ENCODE data around the gene AKR7A2.

Gene AKR7A2
- 9.8 to 25.3 (median 12.0) reads per million in 3 experiments for total RNA-seq

DNA sequence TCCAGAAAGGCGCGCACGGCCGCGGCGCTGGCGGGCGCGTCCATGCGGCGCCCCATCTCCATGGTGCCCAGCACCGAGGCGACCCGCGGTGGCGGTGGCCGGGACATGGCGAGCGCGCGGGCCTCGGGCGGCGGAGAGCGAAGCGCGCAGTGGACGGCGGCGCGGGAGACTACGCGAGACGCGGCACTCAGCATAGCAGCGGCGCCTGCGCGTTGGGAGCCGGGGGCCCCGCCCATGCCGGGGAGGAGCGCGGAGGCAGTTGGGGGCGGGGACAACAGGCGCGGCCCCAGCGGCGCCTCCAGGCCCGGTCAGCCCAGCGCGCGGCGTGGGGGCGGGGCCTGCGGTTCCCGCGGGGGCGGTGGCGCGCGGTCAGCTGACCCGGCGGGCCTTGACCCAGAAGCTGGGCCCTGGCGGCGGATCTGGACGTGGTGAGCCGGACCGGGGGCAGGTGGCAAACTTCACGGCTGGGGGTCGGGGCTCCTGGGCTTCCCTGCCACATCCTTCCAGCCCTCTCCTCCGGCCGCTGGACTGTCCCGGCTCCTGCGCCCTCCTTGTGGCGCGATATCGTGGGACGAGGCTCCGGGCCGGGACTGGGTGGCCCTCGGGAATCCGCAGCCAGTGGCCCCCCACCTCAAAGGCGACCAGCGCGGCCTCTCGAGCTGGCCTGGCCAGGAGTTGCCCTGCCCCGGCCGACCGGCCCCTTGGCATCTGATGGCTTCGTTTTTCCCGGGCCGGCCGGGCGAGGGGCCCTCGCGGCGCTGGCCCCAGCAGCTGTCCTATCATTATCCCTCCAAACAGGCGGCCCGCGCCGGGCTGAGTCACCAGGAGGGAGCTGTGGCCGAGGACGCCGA, at the start of gene AKR7A2, which contains the start of gene SLC66A1:
TSS of gene AKR7A2 (minus strand) at position 214 of the 851 bp plus-strand sequence. CDS start at position 194, 20 bp downstream.
TSS of gene SLC66A1 (plus strand) at position 396 of the 851 bp plus-strand sequence. CDS start 5,352 bp downstream, outside the sequence.
- DNase-seq, result peak; percentile 79

DNA sequence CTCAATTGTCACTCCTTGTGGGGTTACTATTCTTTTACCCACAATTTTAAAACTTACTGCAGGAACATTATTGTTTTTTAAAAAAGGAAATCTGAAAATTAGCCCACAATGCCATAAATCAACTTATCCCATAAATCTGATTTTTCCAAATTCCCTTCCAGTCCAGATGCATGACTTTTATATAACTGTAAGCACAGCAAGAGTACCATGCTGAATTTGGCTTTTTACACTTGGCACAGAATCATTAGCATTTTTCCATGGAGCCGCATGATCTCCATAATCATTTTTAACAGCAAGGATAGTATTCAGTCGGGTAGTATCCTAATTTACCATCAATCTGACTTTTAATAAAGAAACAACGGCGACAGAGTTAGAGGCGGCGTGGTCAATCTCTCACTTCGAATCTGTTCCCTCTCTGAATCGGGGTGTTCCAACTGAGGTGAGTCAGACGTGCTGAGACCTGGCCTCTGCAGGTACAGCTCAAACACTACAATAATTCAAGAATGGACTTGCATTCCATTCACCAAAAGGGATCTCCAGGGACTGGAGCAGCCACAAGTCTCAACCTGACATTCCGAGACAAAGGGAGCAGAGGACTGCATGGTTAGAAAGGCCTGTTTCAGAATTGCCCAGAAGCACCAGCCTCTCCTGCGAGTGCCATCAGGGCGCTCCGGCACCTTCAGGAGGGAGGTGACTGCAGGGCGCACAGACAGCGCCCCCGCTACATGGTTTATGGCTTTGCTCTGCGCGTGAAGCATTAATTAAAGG, 49.1 kb upstream of the AKR7A2 start:
- DNase-seq, result no peak

DNA sequence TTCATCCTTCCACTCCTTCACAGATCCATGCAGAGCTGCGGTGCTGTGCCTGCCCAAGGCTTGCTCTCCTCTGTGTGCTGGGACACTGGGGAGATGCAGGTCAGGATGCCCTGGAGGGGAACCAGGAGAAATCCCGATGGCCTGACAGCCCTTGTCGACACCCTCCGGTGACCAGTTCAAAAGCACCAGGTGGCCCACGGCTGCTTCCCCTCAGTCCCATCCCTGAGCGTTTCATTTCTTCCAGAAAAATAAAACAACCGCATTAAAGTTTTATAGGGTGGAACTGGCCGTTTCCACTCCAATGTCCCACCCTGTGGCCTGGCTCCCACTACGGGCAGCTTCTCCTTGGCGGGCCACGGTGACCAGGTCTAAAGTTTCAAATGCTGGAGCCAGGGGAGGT, 48.5 kb upstream of the AKR7A2 start:
- DNase-seq, result no peak

DNA sequence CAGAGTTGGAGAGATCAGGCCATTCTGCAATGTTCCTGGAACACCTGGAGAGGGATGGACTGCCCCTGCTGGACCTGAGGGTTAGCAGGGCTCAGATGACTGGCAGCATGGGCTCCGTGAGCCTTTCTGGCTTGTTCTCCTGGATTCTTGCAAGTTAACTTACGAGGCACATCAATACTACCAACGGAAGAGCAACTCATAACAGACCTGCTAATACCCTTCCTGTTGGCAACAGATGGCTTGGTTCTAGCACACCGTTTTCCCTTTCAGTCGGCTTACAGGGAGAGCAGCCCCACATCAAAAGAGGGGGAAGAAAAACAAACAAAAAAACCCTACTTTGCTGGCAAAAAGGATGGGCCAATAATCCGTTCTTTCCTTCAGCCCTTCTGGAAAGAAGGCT, 48.1 kb upstream of the AKR7A2 start:
- DNase-seq, result no peak

DNA sequence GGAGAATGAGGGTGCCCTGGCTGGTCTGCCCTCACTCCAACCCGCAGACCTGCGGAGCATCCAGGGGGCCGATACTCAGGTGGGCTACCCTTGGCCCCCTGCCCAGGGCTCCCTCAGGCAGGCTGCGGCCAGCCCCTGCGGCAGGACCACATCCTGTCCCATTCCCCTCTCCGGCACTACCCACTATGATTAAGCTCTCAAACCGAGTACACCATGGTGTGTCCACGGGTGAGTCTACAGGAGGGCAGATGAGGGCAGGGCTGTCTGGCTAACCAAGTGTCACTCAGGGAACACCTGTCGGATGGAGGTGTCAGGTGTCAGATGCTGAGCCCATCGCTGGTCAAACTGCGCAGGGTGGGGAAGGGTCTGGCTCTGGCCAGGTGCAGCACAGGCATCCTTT, 47.4 kb upstream of the AKR7A2 start:
- no peak for DNase-seq

DNA sequence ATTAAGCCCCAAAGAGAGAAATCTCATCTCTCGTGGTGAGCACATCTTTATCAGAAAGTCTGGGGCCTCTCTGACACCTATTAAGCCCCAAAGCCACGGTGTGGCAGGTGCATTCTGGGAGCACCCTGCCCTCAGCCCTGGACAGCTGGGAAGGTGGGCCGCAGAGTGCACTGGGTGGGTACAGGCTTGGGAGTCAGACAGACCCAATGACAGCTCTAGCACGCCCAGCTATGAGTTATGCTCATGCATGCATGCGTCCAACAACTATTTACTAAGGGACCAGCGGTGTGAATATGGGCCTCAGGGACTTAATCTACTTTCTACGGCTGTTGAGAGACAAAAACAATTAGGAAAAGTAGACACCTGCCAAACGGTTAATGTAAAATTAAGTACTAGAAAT, 46.8 kb upstream of the AKR7A2 start:
- DNase-seq, result no peak

DNA sequence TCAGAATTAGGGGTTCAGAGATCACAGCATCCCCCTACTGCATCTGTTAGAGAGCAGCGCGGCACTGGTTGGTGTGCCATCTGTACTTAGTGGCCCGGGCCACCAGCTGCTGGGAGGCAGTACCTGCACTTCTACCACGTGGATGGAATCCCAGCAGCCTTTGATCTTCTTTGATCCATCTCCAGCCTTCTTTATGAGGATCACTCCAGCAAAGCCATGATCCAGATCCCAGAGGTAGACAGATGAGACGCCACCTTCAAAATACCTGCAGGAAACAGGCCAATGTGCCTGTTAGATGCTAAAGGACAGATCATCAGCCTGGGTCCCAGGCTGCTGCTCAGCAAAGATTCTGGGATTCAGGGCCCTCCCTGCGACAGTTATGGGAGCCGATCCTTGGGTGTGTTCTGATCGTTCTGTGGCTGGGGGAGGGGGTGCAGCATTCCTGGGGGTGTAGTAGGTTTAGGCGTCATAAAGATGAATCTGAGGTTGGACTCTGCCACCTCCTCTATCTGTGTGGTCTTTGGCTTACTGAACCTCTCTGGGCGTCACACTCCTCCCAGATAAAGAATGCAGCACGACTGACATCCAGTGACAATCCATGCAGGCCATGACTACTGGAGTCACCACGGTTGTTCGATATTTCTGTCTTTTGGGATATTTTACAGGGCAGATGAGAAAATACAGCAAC, 45.5 kb upstream of the AKR7A2 start:
- no peak for DNase-seq

DNA sequence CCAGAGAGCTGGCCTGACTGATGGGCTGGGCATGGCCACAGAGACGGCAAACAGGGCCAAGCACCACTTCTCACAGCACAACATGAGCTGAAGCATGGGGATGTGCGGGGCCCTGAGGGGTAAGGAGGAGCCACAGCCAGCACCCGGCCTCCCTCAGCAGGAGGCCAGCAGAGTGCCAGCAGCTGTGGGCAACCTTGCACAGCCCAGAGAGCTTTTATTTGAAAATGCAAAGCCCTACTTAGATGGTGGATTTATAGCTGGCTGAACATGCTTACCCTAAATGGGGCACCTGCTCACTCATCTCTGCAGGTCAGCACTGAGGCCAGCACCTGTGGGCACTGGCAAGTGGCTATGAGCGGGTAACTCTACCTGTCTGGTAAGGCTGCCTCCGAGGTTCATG, 44.3 kb upstream of the AKR7A2 start:
- no peak for DNase-seq

DNA sequence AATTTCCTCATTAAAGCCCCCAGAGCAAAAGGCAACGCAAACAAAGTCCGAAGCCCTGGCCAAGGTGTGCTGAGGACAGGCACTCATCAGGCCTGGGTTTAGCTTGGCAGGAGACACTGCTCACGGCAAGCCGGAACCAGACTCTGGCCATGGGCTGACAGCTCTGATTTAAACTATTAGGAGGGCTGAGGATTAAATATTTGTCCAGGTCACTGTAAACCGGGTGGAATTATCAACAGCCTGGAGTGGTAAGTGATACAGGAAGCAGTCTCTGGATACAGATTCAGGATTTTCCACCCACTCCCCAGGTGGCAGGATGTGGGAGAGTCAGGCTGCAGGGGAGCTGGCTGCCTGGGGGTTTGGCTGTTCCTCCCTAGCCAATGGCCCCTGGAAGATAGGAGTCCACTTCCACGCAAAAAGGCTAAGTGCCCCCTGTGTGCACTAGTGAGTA, 42.6 kb upstream of the AKR7A2 start:
- no peak for DNase-seq

DNA sequence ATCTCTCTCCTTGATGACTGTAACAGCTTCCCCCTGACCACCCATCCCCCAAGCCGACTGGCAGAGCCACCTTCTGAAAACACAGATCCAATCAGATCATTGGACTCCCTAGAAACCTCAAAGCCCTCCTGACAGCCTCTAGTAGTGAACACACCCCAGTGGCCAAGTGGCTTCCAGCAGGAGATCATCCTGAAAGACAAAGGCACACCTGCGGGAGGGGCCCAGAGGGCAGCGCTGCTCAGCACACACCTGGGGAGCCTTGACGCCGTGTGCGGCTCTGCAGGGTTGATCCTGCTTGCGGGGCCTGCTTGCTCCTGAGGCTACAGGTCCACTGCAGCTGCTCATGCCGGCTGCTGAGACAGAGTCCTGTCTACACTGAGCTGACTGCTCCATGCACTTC, 41.7 kb upstream of the AKR7A2 start:
- DNase-seq, result no peak

DNA sequence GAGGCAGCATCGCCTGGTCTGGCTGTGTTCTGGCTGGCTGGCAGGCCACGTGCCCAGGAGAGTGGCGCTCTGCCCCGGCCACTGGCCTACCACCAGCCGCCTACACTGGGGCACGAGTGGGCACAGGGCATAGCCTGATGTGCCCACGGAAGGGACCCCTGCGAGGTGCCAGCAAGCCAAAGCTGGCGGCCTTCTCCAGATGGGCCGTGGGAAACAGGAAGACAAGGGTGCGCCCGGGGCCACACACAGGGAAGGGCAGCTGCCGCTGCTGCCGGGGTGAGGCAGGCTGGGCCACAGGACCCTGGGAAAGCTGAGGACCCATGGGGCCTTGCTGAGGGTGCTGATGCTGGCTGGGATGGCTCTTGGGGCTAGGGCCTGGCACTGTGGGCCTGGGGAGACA, 40.9 kb upstream of the AKR7A2 start:
- no peak for DNase-seq

DNA sequence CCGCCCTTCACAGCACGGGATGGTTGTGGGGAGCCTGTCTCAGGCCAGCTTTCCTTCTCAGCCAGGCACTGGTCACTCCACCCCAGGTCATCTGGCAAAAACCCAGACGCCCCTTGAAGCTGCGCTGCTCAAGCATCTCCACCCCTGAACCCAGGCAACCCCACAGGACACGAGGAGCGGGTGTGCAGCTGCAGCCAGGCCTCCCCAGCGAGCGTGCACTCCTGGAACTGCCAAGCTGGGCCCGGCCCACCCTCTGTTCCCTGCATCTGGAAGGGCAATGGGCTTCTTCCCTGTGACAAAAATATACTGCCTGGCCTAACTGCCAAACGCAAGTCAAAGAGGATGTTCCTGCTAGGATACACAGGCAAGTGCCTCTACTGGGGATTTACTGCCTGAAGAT, 39.9 kb upstream of the AKR7A2 start:
- DNase-seq, result no peak

DNA sequence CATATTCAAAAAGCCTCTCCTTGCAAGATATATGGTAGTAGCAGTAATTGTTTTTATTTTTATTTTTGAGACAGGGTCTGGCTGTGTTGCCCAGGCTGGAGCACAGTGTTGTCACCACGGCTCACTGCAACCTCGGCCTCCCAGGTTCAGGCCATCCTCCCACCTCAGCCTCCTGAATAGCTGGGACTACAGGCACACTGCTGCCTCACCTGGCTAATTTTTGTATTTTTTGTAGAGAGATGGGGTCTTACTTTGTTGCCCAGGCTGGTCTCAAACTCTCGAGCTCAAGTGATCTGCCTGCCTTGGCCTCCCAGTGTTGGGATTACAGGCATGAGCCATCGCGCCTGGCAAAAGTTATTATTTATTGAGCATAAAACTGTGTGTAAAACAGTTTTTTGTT, 38.6 kb upstream of the AKR7A2 start:
- no peak for DNase-seq

DNA sequence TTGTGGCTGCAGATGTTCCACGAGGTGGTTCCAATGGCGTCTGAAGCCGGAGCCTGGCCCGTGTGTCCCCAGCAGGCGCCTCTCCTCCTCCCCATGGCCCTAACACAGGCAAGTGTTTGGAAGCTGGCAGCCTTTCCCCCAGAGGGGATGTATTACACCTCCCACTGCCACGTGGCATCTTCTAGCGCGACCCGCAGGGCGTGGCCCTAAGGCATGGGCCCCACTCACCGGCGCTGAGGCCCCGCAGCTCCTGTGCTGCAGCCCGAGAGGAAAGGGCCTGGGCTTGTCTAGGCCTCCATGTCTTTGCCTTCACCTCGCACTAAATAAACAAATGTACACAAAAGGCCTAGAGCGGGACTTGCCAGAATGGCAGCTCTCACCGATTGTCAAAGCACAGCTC, 38.1 kb upstream of the AKR7A2 start:
- no peak for DNase-seq

DNA sequence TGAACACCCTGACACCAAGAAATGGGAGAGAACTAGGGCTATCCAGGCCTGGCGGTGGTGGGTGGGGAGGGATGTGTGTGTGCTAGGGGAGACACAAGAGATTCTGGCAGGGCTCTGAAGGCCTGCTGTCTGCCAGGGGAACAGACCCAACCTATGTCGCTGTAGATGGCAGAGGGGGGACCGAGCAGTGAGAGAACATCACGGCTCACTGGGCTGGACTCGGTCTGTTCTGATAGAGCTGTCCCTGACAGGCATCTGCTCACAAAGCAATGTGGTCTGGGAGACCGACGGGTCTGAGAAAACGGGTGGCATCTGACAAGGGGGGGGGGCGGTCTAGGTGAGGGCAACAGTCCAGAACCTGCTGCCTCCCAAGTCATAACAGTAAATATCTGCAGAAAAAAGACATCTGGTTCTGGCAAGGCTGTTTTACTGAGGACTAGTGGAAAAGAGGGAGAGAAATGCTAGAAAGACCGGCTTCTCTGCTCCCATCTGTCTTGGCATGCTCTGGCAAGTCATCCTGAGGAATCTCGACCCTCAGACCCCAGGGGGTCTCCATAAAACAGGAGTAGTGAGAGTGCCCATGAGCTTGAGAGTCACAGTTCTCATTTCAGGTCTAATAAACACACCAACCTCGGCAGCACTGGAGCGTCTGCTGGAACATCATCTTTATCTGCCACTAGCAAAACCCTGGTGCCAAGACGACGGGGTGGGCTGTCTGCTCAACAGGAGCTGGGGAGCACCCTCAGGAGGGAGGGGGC, 36.7 kb upstream of the AKR7A2 start:
- no peak for DNase-seq

DNA sequence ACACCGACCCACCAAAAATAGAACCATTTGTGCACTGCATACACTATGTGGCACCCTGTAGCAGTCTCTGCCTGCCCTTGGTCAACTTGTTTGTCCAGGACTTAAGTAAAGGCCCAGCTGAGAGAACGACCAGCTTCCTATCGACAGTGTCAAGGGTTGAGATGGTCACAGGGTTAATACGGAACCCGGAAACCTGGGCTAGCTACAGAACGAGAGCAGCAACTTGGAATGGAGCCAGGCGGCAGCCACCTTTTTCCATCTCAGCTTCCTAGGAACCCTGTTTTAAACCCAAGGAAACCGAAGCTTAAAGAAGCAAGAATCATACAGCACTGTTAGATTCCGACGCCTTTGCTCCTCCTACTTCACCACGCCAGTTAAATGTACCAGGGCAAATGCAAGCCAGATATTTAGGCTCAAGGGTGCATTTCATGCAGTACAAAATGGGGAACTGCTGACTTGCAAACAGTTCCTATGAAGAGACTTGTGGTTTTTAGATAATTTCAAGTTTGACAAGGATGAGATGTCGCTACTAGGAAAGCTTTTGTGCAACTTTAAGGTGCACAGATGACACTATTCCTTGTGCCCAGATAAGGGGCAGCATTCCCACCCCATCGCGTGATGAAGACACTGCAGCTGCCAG, 35.7 kb upstream of the AKR7A2 start:
- no peak for DNase-seq

DNA sequence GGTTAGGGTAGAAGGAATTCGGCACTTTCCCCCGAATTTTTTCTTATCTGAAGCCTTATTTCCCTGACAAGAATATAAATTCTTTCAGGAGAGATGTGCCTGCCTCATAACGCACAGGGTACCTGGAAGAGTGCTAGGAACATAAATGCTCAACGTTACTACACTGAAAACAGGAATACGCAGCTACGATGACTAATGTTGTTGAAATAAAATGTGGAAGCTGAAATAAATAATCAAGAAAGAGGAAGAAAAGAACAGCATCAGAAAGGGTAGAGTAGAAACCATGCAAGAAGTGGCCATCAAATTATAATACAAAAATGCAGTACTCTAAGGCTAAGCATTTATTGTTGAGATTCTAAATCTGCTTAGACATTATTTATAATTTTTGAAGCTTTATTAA, 34.1 kb upstream of the AKR7A2 start:
- no peak for DNase-seq

DNA sequence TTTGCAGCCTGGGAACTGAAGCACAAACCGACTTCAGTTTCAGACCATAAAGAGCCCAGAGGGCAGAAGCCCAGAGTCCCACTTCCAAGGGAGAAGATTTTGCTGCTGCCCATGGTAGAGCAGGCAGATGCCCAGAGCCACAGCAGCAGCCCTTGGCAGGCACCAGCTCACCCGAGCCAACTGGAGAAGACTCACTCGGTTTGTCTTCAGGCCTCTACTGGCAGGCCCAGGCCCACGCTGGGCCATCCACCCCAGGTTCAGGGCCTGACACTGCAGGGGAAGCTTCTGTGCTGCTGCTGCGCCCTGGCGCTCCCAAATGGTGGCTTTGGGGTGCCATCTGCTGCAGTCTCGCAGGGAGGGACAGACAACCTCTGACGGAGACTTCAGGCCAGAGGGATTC, 33.4 kb upstream of the AKR7A2 start:
- DNase-seq, result no peak

DNA sequence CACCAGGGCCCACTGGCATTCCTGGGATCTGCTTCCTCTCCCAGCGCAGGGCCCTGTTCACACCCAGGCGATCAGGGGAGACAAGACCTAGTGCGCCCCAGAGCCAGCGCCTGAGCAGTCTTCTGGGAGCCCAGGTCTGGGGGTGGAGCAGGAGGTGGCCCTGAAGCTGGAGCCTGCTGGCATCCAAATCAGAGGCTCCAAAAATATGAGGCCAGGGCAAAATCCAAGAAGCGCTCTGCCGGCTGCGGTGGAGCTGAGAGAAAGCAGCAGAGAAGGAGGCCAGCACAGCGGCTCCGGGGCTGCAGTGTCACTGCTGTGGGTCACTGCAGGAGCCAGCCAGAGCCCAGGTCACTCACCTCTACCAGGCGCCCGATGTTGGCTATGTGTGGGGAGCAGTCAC, 32.9 kb upstream of the AKR7A2 start:
- DNase-seq, result no peak

DNA sequence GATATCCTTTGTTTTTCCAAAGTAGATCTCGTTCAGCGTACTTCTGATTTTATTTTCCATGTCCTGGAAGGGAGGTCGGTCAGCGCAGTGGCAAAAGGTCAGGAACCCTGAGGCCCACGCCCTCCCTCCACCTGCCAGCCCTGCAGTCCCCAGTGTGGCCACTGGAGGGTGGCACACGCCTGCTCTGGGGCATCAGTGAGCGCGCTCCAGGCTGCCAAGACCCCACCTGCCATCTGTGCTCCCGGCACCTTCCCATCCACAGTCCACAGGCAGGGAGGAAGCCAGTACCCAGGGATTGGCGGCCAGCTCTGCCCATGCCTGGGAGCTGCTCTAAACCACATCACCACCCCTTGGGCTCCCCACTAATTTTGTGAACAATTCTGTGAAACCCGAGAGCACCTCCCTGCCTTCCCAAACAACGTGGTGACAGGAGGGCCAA, 32.4 kb upstream of the AKR7A2 start:
- no peak for DNase-seq

DNA sequence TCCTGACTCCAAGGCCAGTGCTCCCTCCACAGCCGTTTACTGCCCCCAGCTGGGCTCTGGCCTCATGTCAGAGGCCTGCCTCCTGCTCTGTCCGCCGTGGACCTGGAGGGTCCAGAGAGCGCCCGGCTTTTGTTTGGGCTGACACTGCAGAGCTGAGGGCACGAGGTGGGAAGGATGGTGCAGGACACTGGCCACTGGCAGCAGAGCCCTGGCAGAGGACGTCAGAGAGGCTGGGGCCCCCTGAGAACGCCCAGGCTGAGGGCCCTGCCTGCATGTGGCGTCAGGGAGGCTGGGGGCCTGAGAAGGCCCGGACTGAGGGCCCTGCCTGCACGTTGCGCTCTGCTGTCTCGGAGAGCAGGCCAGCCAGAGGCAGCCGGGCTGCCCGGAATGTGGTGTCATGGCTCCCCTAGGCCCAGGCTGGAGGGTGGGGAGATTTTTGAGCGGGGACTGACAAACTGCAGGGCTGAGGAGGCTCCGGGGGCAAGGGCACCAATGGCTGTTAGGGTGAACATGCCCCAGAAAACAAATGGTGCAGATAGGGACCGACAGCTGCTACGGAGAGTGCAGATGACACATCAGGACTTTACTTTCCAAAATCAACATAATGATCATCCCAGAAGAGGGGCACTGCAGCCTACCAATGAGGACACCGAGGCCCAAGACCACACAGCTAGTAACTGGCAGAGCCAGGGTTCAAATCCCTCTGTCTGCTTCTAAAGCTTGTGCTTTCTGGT, 31.8 kb upstream of the AKR7A2 start:
- DNase-seq, result no peak
